Breast epithelium (tissue), 3 donors: ENCODE results near the gene NDUFA5.

Experiments used
- POLR2A ChIP-seq: fragments of 450-650 bp; IDR thresholded peaks from one replicate; pipeline ENCODE4 v1.6.1; 2016; ENCODE audit warnings: antibody characterized with exemption, mild to moderate bottlenecking, moderate library complexity
- TF ChIP-seq, protein P1 (sequence below), 3 donors: fragments of 450-650 bp; IDR thresholded peaks; one replicate each; pipeline ENCODE4 v1.5.1; 2016 to 2017; ENCODE audit warnings: antibody characterized with exemption in 3 of 3, mild to moderate bottlenecking in 3 of 3, moderate library complexity in 3 of 3

DNA sequence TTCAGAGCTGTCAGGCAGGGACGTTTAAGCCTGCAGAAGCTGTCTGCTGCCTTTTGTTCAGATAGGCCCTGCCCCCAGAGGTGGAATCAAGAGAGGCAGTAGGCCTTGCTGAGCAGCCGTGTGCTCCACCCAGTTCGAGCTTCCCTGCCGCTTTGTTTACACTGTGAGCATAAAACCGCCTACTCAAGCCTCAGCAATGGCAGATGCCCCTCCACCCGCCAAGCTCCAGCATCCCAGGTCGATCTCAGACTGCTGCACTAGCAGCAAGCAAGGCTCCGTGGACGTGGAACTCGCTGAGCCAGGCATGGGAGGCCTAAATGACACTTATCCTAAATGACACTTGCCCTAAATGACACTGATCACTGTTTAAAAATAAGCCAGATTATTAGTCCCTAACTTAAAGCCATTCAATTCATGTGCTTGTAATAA lies 37.2 kb upstream of the NDUFA5 start:
- TF ChIP-seq, protein P1, sequence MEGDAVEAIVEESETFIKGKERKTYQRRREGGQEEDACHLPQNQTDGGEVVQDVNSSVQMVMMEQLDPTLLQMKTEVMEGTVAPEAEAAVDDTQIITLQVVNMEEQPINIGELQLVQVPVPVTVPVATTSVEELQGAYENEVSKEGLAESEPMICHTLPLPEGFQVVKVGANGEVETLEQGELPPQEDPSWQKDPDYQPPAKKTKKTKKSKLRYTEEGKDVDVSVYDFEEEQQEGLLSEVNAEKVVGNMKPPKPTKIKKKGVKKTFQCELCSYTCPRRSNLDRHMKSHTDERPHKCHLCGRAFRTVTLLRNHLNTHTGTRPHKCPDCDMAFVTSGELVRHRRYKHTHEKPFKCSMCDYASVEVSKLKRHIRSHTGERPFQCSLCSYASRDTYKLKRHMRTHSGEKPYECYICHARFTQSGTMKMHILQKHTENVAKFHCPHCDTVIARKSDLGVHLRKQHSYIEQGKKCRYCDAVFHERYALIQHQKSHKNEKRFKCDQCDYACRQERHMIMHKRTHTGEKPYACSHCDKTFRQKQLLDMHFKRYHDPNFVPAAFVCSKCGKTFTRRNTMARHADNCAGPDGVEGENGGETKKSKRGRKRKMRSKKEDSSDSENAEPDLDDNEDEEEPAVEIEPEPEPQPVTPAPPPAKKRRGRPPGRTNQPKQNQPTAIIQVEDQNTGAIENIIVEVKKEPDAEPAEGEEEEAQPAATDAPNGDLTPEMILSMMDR (IDR thresholded peaks at IDR 0.05), result no peak
- TF ChIP-seq POLR2A, result no peak
